Motor neuron (in vitro differentiated cells): Measurements from ENCODE around the gene CEP126. TPM values are rescaled to one million over a fixed set of nuclear protein-coding genes. Genes with fewer than 3 reads are reported as not detected.
A peak's percentile ranks its signal among the peaks of the same experiment; 100 is the strongest.
"Not testable (repeated sequence)": the region's sequence is repeated elsewhere in the genome, so short reads cannot be mapped to it uniquely, and the experiment has no call there.

Experiments used
- ATAC-seq, 8 experiments: fragments of 200-7000 bp; cut with Tn5 transposase; replicated peaks in 6 of 8; 2 replicates each; pipeline ENCODE4 v1.8.0; 2021; ENCODE audit warnings: mild to moderate bottlenecking in 8 of 8, moderate library complexity in 8 of 8
- H3K27ac ChIP-seq, 2 donors: fragments of 250-450 bp; sonication (Bioruptor Pico); 2 replicates each; pipeline ENCODE4 v1.9.0; 2021; ENCODE audit warnings: antibody characterized with exemption in 2 of 2, mild to moderate bottlenecking in 2 of 2, moderate library complexity in 1 of 2
- H3K4me1 ChIP-seq, 2 donors: fragments of 250-450 bp; sonication (Bioruptor Pico); replicated peaks in 1 of 2; 2 replicates each; pipeline ENCODE4 v1.6.1; 2021; ENCODE audit warnings: antibody characterized with exemption in 2 of 2, mild to moderate bottlenecking in 2 of 2, moderate library complexity in 1 of 2
- H3K4me3 ChIP-seq, 5 donors: fragments of 250-450 bp; sonication (Bioruptor Pico); 2 replicates each; pipeline ENCODE4 v1.9.0; 2021; ENCODE audit warnings: antibody characterized with exemption in 5 of 5, mild to moderate bottlenecking in 5 of 5, moderate library complexity in 4 of 5
- WGBS, 10 experiments: fragments of 450-650 bp; shearing (Covaris generic); methylation state at CpG; one replicate each; pipeline ENCODE4 v1.0.0; 2022; 5-methylcytosine and 5-hydroxymethylcytosine counted together
- in situ Hi-C, 9 experiments: fragments of 400-800 bp; cut with MboI; loops; one replicate each; pipeline ENCODE4 v1.15.0; 2021; ENCODE audit warnings: low sequenced_read_pairs in 9 of 9, low pct_unique_long_range_greater_than_20kb in 2 of 9; ENCODE audit not compliant: unreplicated experiment in 9 of 9
- total RNA-seq, 8 experiments: library from RNA; unstranded; fragments of 300-600 nt; gene quantifications; 2 replicates each; pipeline versions ENCODE4 v1.2.3 to v1.2.4, GENCODE V29; 2022

The CEP126 gene
- total RNA-seq, 8 experiments from 2014 or later: 2.0 to 17.4 (median 4.4) TPM

DNA sequence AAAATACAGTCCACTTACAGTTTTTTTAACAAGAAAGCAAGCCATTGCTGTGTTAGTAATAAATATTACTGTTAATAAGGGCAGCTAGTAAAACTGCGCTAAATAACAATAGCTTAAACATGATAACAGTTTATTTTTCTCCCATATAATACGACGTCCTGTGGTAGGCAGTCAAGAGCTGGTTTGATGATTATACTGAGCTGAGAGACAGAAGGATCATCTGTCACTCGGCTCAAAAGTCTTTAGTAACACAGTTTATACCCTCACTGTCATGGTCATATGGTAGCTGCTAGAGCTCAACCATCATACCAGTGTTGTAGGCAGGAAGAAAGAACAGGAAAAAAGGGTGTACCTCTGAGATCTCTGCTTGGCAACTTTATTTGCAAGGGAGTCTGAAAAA, 30.6 kb downstream of the CEP126 start:
- in situ Hi-C loops: no loop called here
- WGBS, 10 experiments: 53 to 100% (median 93%) methylated on average over 1 to 4 of the region's 4 CpGs; no CpG with 5 or more reads in 2 of the 10 experiments
- no peak overlapping the region for H3K4me3 ChIP-seq
- no peak overlapping the region for H3K27ac ChIP-seq
- H3K4me1 ChIP-seq: no peaks in the 10 kb centered on the region
- ATAC-seq: no peak

- H3K4me3 ChIP-seq: no peak overlapping the region
- H3K27ac ChIP-seq: no peak overlapping the region
- 22 to 100% (median 50%) methylated on average over 1 of the region's 1 CpG; no CpG with 5 or more reads in 1 of the 10 experiments for WGBS, 10 experiments
- in situ Hi-C loops: no loop called here
- no peaks in the 10 kb centered on the region for H3K4me1 ChIP-seq
- ATAC-seq: no peak
These were observed 34.9 kb downstream of the CEP126 start for GRCh38 chr11:101949680-101950220.

DNA sequence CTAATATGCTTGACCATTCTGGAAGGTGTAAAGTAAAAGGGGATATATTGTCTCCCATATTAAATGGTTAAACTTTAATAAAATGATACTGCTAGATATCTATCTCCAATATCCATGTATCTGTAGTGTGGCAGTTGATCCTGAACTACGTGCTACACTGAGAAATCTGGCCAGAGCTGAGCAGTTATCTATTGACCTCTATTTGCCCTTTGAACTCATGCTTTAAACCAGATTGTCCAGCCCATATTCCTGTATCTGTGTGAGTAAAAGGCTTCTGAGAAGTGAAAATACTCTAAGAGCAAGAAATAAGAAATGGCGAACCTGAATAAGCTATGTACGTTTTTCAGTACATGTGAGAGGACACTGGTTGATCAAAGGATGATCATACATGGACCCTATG, 40.5 kb downstream of the CEP126 start:
- no peaks in the 10 kb centered on the region for H3K4me1 ChIP-seq
- WGBS, 10 experiments: 78 to 100% (median 89%) methylated on average over 1 to 3 of the region's 3 CpGs; no CpG with 5 or more reads in 1 of the 10 experiments
- no peak overlapping the region for H3K4me3 ChIP-seq
- in situ Hi-C loops: no loop called here
- ATAC-seq: no peak
- H3K27ac ChIP-seq: no peak overlapping the region

DNA sequence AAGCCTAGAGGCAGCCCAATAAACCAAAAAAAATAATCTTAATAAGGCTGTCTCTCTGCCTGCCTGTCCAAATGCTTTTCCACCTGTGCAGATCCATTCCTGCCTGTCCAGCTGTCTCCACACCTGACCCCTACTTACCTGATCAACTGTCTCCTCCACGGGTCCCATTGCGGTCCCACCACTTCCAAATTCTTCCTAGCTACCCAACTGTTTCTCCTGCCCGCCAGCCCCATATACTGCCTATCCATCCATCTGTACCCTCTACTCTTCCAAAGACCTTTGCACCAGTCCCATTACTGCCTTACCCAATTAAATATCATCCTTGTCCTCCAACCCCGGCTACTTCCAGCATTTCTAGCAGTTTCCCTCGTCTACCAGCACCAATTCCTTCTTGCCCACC, 40.9 kb downstream of the CEP126 start:
- ATAC-seq: no peak
- no peak overlapping the region for H3K27ac ChIP-seq
- whole genome bisulfite sequencing, 10 experiments: 60 to 100% (median 92%) methylated on average over 1 to 5 of the region's 5 CpGs; no CpG with 5 or more reads in 3 of the 10 experiments
- no peak overlapping the region for H3K4me3 ChIP-seq
- in situ Hi-C loops: no loop called here
- H3K4me1 ChIP-seq: no peaks in the 10 kb centered on the region

DNA sequence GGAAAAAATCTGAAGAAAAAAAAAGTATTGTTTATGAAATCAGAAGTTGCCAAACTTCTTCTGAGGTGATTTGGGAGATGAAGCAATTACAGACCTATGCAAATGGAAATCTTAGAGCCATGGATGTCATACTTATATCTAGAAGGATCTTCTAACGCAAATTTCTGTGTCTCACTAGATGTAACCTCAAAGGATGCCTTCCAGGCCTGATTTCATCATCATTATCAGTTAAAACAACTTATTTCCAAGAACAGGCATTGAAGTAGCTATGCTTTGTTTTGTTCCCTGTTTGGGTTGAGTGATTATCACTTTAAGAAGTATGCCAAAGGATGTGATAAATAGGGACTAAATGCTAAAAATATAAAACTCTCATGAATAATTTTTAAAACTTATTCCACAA, 45.4 kb downstream of the CEP126 start:
- no peak for ATAC-seq
- in situ Hi-C loops: no loop called here
- H3K4me3 ChIP-seq: no peak overlapping the region
- no peak overlapping the region for H3K27ac ChIP-seq
- 29 to 100% (median 100%) methylated on average over 1 of the region's 1 CpG; no CpG with 5 or more reads in 2 of the 10 experiments for WGBS, 10 experiments
- no peaks in the 10 kb centered on the region for H3K4me1 ChIP-seq

DNA sequence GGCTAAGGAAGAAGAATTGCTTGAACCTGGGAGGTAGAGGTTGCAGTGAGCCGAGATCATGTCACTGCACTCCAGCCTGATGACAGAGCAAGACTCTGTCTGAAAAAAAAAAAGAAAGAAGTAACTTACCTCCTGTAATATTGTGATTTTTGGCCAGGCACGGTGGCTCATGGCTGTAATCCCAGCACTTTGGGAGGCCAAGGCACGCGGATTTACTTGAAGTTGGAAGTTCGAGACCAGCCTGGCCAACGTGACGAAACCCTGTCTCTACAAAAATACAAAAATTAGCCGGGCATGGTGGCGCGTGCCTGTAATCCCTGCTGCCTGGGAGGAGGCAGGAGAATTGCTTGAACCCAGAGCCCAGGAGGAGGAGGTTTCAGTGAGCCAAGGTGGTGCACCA, 49.4 kb downstream of the CEP126 start:
- H3K27ac ChIP-seq, H3K4me3 ChIP-seq, in situ Hi-C loops, ATAC-seq, H3K4me1 ChIP-seq: not testable (repeated sequence)
- WGBS, 10 experiments: 87 to 100% (median 92%) methylated on average over 2 to 10 of the region's 10 CpGs; no CpG with 5 or more reads in 4 of the 10 experiments

DNA sequence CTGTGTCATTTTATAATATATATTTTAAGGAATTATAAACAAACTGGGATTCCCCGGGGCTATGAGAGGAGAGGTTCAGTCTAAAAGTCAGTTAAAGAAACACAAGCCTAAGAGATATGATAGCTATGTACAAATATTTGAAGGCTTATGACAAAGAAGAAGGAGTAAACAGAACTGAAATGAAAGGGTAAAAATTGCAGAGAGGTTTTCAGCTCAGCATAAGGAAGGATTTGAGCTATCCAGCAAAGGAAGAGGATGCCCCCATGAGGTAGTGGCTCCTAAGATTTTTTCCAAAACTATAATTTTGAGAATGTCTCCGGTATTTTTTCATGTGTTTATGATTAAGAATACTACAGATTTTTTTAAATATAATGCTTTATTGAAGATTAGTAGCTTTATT, 59.4 kb downstream of the CEP126 start:
- 0 to 83% (median 33%) methylated on average over 1 to 2 of the region's 2 CpGs; no CpG with 5 or more reads in 1 of the 10 experiments for WGBS, 10 experiments
- no peaks in the 10 kb centered on the region for H3K4me1 ChIP-seq
- in situ Hi-C loops: no loop called here
- peak in 1 of 8 experiments; percentile 22 for ATAC-seq
- H3K4me3 ChIP-seq: no peak overlapping the region
- H3K27ac ChIP-seq: no peak overlapping the region

DNA sequence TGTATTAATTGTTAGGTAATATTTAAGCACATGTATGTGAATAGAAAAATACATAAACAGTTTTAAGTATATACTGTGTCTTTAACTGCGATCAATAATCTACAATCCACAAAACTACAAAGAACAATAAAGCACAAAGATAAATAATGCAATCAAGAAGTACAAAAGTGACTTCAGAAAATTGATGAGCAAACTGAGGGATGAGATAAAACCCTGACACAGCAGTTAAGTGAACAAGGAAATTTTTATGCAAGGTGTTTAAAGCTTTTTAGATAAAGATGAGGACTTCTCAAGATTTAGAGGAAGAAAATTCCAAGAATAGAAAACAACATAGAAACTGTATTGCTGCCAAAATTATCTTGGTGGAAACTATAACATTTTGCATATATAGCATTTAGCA, 60.0 kb downstream of the CEP126 start:
- 83 to 100% (median 100%) methylated on average over 1 of the region's 1 CpG; no CpG with 5 or more reads in 1 of the 10 experiments for WGBS, 10 experiments
- no peaks in the 10 kb centered on the region for H3K4me1 ChIP-seq
- no peak for ATAC-seq
- in situ Hi-C loops: loop anchor here in 1 of 9 experiments (25.0 kb wide), 1 partner anchor 512 kb away; no protein-coding TSS in a partner anchor
- no peak overlapping the region for H3K27ac ChIP-seq
- H3K4me3 ChIP-seq: no peak overlapping the region

DNA sequence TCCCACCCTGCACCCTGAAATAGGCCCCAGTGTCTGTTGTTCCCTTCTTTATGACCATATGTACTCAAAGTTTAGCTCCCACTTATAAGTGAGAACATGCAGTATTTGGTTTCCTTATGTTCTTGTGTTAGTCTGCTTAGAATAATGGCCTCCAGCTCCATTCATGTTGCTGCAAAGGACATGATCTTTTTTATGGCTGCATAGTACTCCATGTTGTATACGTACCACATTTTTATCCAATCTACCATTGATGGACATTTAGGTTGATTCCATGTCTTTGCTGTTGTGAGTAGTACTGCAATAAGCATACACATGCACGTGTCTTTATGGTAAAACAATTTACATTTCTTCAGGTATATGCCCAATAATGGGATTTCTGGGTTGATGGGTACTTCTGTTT, 60.9 kb downstream of the CEP126 start:
- Histone ChIP-seq H3K4me3 (no peak overlapping the region), H3K4me1 (no peaks in the 10 kb centered on the region), H3K27ac (no peak overlapping the region)
- ATAC-seq: no peak
- in situ Hi-C loops: loop anchor here in 1 of 9 experiments (25.0 kb wide), 1 partner anchor 513 kb away; no protein-coding TSS in a partner anchor
- whole genome bisulfite sequencing, 10 experiments: 67 to 100% (median 97%) methylated on average over 1 to 2 of the region's 2 CpGs

- Histone ChIP-seq H3K27ac (no peak overlapping the region), H3K4me3 (no peak overlapping the region), H3K4me1 (no peaks in the 10 kb centered on the region)
- ATAC-seq: no peak
- 58 to 100% (median 97%) methylated on average over 1 to 2 of the region's 2 CpGs; no CpG with 5 or more reads in 4 of the 10 experiments for WGBS, 10 experiments
- in situ Hi-C loops: loop anchor here in 1 of 9 experiments (25.0 kb wide), 1 partner anchor 525 kb away; no protein-coding TSS in a partner anchor
These were observed 72.6 kb downstream of the CEP126 start for GRCh38 chr11:101987370-101987769.

- Histone ChIP-seq H3K4me1 (no peaks in the 10 kb centered on the region), H3K4me3 (no peak overlapping the region), H3K27ac (no peak overlapping the region)
- WGBS, 10 experiments: 50 to 100% (median 84%) methylated on average over 1 to 4 of the region's 4 CpGs
- no peak for ATAC-seq
- in situ Hi-C loops: loop anchor here in 1 of 9 experiments (25.0 kb wide), 1 partner anchor 531 kb away; no protein-coding TSS in a partner anchor
These were observed 78.4 kb downstream of the CEP126 start for GRCh38 chr11:101993172-101993571.

DNA sequence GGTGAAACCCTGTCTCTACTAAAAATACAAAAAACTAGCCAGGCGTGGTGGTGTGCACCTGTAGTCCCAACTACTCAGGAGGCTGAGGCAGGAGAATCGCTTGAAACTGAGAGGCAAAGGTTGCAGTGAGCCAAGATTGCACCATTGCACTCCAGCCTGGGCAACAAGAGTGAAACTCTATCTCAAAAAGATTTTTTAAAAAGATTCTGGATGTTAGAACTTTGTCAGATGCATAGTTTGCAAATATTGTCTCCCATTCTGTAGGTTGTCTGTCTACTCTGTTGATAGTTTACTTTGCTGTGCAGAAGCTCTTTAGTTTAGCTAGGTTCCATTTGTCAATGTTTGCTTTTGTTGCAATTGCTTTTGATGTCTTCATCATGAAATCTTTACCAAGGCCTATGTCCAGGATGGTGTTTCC, 79.3 kb downstream of the CEP126 start:
- H3K4me3 ChIP-seq, H3K27ac ChIP-seq, H3K4me1 ChIP-seq: not testable (repeated sequence)
- in situ Hi-C loops: loop anchor here in 1 of 9 experiments (25.0 kb wide), 1 partner anchor 532 kb away; no protein-coding TSS in a partner anchor
- 100% methylated on average over 1 to 2 of the region's 2 CpGs; no CpG with 5 or more reads in 3 of the 10 experiments for WGBS, 10 experiments
- peak in 1 of 8 experiments; percentile 83 for ATAC-seq

GRCh38 chr11:101996111-101996510, 81.3 kb downstream of the CEP126 start:
- H3K4me3 ChIP-seq: no peak overlapping the region
- H3K27ac ChIP-seq: no peak overlapping the region
- H3K4me1 ChIP-seq: no peaks in the 10 kb centered on the region
- in situ Hi-C loops: loop anchor here in 1 of 9 experiments (25.0 kb wide), 1 partner anchor 534 kb away; no protein-coding TSS in a partner anchor
- 80 to 100% (median 97%) methylated on average over 1 to 4 of the region's 4 CpGs for WGBS, 10 experiments
- no peak for ATAC-seq
